WTC11 (cell line): Measurements from ENCODE around the gene FOXQ1. TPM values are rescaled to one million over a fixed set of nuclear protein-coding genes. Genes with fewer than 3 reads are reported as not detected.
A peak's percentile ranks its signal among the peaks of the same experiment; 100 is the strongest.

Experiments
- ATAC-seq: fragments of 200-7000 bp; cut with Tn5 transposase; 2 replicates; pipeline ENCODE4 v1.10.0; 2021; ENCODE audit warnings: mild to moderate bottlenecking, moderate library complexity
- Bru-seq: library from RNA; stranded (reverse); fragments of 400-500 nt; gene quantifications from one replicate; lab custom pipeline; 2021; lab: Mats Ljungman, UMichigan
- CTCF ChIA-PET: fragments of 300-600 bp; sonication (Branson Sonifier 250); formaldehyde crosslinking; loops from one replicate; lab custom pipeline; 2021; ENCODE audit warnings: antibody characterized with exemption; lab: Charles Lee
- POLR2A ChIA-PET: fragments of 350-600 bp; sonication (Branson Sonifier 250); formaldehyde crosslinking; loops from one replicate; lab custom pipeline; 2021; ENCODE audit warnings: antibody characterized with exemption; lab: Charles Lee
- DNase-seq: peaks from one replicate; pipeline ENCODE4 v3.0.0; 2021; ENCODE audit warnings: low spot score
- H3K27ac Mint-ChIP-seq: 2 replicates; pipeline ENCODE4 v1.8.0; 2021; ENCODE audit warnings: mixed read lengths
- H3K27me3 Mint-ChIP-seq: 2 replicates; pipeline ENCODE4 v1.8.0; 2021; ENCODE audit warnings: low read depth, mild to moderate bottlenecking, moderate library complexity, mixed read lengths
- H3K36me3 Mint-ChIP-seq: 2 replicates; pipeline ENCODE4 v1.8.0; 2021; ENCODE audit warnings: mixed read lengths
- H3K4me1 Mint-ChIP-seq: 2 replicates; pipeline ENCODE4 v1.8.0; 2022; ENCODE audit warnings: mixed read lengths
- H3K4me3 Mint-ChIP-seq: 2 replicates; pipeline ENCODE4 v1.8.0; 2021; ENCODE audit warnings: mild to moderate bottlenecking, moderate library complexity, mixed read lengths
- H3K9me3 Mint-ChIP-seq: 2 replicates; pipeline ENCODE4 v1.8.0; 2021; ENCODE audit warnings: mixed read lengths
- AFF4 ChIP-seq: sonication (generic); formaldehyde crosslinking; IDR thresholded peaks from 2 replicates; pipeline ENCODE4 v1.8.1; 2023; ENCODE audit warnings: mild to moderate bottlenecking, missing genetic modification reagents, borderline replicate concordance
- EMX1 ChIP-seq: fragments of 250-450 bp; sonication (Bioruptor Pico); IDR thresholded peaks from 2 replicates; pipeline ENCODE4 v1.8.0; 2021; ENCODE audit warnings: mild to moderate bottlenecking
- ERG ChIP-seq: fragments of 250-450 bp; sonication (Bioruptor Pico); IDR thresholded peaks from 2 replicates; pipeline ENCODE4 v1.8.0; 2021; ENCODE audit warnings: mild to moderate bottlenecking
- GABPB1 ChIP-seq: sonication (generic); formaldehyde crosslinking; IDR thresholded peaks from 2 replicates; pipeline ENCODE4 v1.8.1; 2023; ENCODE audit warnings: mild to moderate bottlenecking, missing genetic modification reagents
- GRHL2 ChIP-seq: fragments of 250-450 bp; sonication (Bioruptor Pico); IDR thresholded peaks from 2 replicates; pipeline ENCODE4 v1.8.0; 2022; ENCODE audit warnings: mild to moderate bottlenecking, moderate library complexity; ENCODE audit not compliant: insufficient replicate concordance, severe bottlenecking
- HMGA2 ChIP-seq: fragments of 250-450 bp; sonication (Bioruptor Pico); IDR thresholded peaks from 2 replicates; pipeline ENCODE4 v1.4.0; 2021; ENCODE audit warnings: mild to moderate bottlenecking, moderate library complexity
- KAT7 ChIP-seq: sonication (generic); formaldehyde crosslinking; IDR thresholded peaks from 2 replicates; pipeline ENCODE4 v1.8.1; 2023; ENCODE audit warnings: missing genetic modification reagents, mild to moderate bottlenecking, borderline replicate concordance
- MXD4 ChIP-seq: fragments of 250-450 bp; sonication (Bioruptor Pico); IDR thresholded peaks from 2 replicates; pipeline ENCODE4 v1.8.0; 2021; ENCODE audit warnings: mild to moderate bottlenecking, moderate library complexity, borderline replicate concordance
- NFYB ChIP-seq: sonication (generic); formaldehyde crosslinking; conservative IDR thresholded peaks from 2 replicates; pipeline ENCODE4 v1.8.0; 2022; ENCODE audit warnings: low read depth, missing genetic modification reagents
- NR1H2 ChIP-seq: sonication (generic); formaldehyde crosslinking; IDR thresholded peaks from 2 replicates; pipeline ENCODE4 v1.9.0; 2021; ENCODE audit warnings: mild to moderate bottlenecking, moderate library complexity, missing genetic modification reagents
- PRRX2 ChIP-seq: fragments of 250-450 bp; sonication (Bioruptor Pico); IDR thresholded peaks from 2 replicates; pipeline ENCODE4 v1.8.0; 2021; ENCODE audit warnings: mild to moderate bottlenecking
- SP1 ChIP-seq: sonication (generic); formaldehyde crosslinking; conservative IDR thresholded peaks from 2 replicates; pipeline ENCODE4 v1.8.1; 2022; ENCODE audit warnings: missing genetic modification reagents
- TCF7 ChIP-seq: sonication (generic); formaldehyde crosslinking; IDR thresholded peaks from 2 replicates; pipeline ENCODE4 v1.8.0; 2022; ENCODE audit warnings: mild to moderate bottlenecking, low read depth, missing genetic modification reagents, moderate library complexity
- USF2 ChIP-seq: sonication (generic); formaldehyde crosslinking; IDR thresholded peaks from 2 replicates; pipeline ENCODE4 v1.8.1; 2023; ENCODE audit warnings: mild to moderate bottlenecking, missing genetic modification reagents, moderate library complexity
- ZNF219 ChIP-seq: sonication (generic); formaldehyde crosslinking; IDR thresholded peaks from 2 replicates; pipeline ENCODE4 v1.8.0; 2023; ENCODE audit warnings: missing genetic modification reagents, mild to moderate bottlenecking, borderline replicate concordance
- ZNF423 ChIP-seq: fragments of 250-450 bp; sonication (Bioruptor Pico); IDR thresholded peaks from 2 replicates; pipeline ENCODE4 v2.1.2; 2022; ENCODE audit warnings: mild to moderate bottlenecking, moderate library complexity
- long read RNA-seq, 3 experiments: library from RNA in 1 of 3; library from capped mRNA in 1 of 3; library from polyadenylated mRNA in 1 of 3; unstranded in 2 of 3; stranded (forward) in 1 of 3; transcript quantifications; one replicate each; pipeline ENCODE4 v2.0.0, GENCODE V29; 2021
- total RNA-seq: library from RNA; stranded (reverse); gene quantifications from 3 replicates; pipeline ENCODE4 v1.2.3, GENCODE V29; 2021
- TF ChIP-seq, protein P1 (sequence below): sonication (generic); formaldehyde crosslinking; IDR thresholded peaks from 2 replicates; pipeline ENCODE4 v1.8.1; 2022; ENCODE audit warnings: mild to moderate bottlenecking, moderate library complexity, missing genetic modification reagents
- TF ChIP-seq, protein P2 (sequence below): fragments of 250-450 bp; sonication (Bioruptor Pico); IDR thresholded peaks from 2 replicates; pipeline ENCODE4 v1.9.0; 2021; ENCODE audit warnings: mild to moderate bottlenecking
- TF ChIP-seq, protein P3 (sequence below): sonication (generic); formaldehyde crosslinking; IDR thresholded peaks from 2 replicates; pipeline ENCODE4 v1.8.1; 2023; ENCODE audit warnings: mild to moderate bottlenecking, missing genetic modification reagents
- TF ChIP-seq, protein P4 (sequence below): fragments of 200-600 bp; IDR thresholded peaks from 2 replicates; pipeline ENCODE4 v1.8.0; 2022; ENCODE audit warnings: antibody characterized with exemption

Gene FOXQ1, protein sequence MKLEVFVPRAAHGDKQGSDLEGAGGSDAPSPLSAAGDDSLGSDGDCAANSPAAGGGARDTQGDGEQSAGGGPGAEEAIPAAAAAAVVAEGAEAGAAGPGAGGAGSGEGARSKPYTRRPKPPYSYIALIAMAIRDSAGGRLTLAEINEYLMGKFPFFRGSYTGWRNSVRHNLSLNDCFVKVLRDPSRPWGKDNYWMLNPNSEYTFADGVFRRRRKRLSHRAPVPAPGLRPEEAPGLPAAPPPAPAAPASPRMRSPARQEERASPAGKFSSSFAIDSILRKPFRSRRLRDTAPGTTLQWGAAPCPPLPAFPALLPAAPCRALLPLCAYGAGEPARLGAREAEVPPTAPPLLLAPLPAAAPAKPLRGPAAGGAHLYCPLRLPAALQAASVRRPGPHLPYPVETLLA
- 0.25 to 0.35 TPM (median 0.30 TPM) in 3 replicates for total RNA-seq
- Bru-seq, nascent RNA: not detected
- long read RNA-seq, experiment 1, partial matches to known transcripts: 0 of 3 reads
- long read RNA-seq, experiment 1, other reads (novel, unspliced or antisense): 0 of 3 reads
- long read RNA-seq, experiment 2: 0 reads
- long read RNA-seq, experiment 3: 0 reads

GRCh38 chr6:1311400-1312202 lies at the start of gene FOXQ1:
Gene FOXQ1 (plus strand): TSS chr6:1312098. CDS start chr6:1312705, 607 bp downstream.
- H3K4me3 Mint-ChIP-seq: peak within 1 kb of the TSS; percentile 84
- peaks cover 33% of the 10 kb centered on the region for H3K4me1 Mint-ChIP-seq
- H3K27me3 Mint-ChIP-seq: peaks cover 95% of the 10 kb centered on the region
- ChIA-PET CTCF (interaction anchor here (0.6 to 3.9 kb wide), 12 partner anchors 14 to 1530 kb away, joined by 3 to 24 read pairs (median 4); partner anchors contain the start of gene SERPINB1), POLR2A (interaction anchor here (0.9 to 1.0 kb wide), 2 partner anchors 11 to 37 kb away, joined by 3 read pairs; no protein-coding TSS in a partner anchor)
- peak; percentile 70 for DNase-seq
- no peak for TF ChIP-seq PRRX2 (CRISPR knock-in tag)
- TF ChIP-seq, protein P1, sequence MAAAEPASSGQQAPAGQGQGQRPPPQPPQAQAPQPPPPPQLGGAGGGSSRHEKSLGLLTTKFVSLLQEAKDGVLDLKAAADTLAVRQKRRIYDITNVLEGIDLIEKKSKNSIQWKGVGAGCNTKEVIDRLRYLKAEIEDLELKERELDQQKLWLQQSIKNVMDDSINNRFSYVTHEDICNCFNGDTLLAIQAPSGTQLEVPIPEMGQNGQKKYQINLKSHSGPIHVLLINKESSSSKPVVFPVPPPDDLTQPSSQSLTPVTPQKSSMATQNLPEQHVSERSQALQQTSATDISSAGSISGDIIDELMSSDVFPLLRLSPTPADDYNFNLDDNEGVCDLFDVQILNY (CRISPR knock-in tag): peak; percentile 46; the same call in 1 of the 2 replicates
- 0 out of 2 replicates have a peak, but pooled peaks have one; percentile 22 for TF ChIP-seq SP1
- TF ChIP-seq GABPB1 (CRISPR knock-in tag): peak; percentile 86
- ATAC-seq: peak; percentile 40
- H3K36me3 Mint-ChIP-seq: no peaks in the 10 kb centered on the region
- no peaks in the 10 kb centered on the region for H3K9me3 Mint-ChIP-seq
- H3K27ac Mint-ChIP-seq: no peak within 1 kb of the TSS

GRCh38 chr6:1262704-1263038 lies 49.2 kb upstream of the FOXQ1 start:
- CTCF ChIA-PET: interaction anchor here (1.0 to 1.1 kb wide), 2 partner anchors 9 to 22 kb away, joined by 3 read pairs; no protein-coding TSS in a partner anchor

More at GRCh38 chr6:1262704-1263038, 49.2 kb upstream of the FOXQ1 start:
- no peak for DNase-seq
- Mint-ChIP-seq H3K4me1 (peaks cover 12% of the 10 kb centered on the region), H3K9me3 (no peaks in the 10 kb centered on the region), H3K4me3 (no peak overlapping the region), H3K36me3 (no peaks in the 10 kb centered on the region), H3K27me3 (peaks cover 8% of the 10 kb centered on the region), H3K27ac (no peak overlapping the region)
- POLR2A ChIA-PET: no interaction called here
- ATAC-seq: no peak
- TF ChIP-seq GRHL2 (CRISPR knock-in tag) (no peak), KAT7 (no peak), NFYB (CRISPR knock-in tag) (no peak), AFF4 (no peak), ZNF423 (CRISPR knock-in tag) (no peak), NR1H2 (no peak), USF2 (no peak), TCF7 (CRISPR knock-in tag) (no peak), MXD4 (no peak), EMX1 (CRISPR knock-in tag) (no peak), ERG (no peak), HMGA2 (CRISPR knock-in tag) (no peak), ZNF219 (no peak)
- TF ChIP-seq, protein P2, sequence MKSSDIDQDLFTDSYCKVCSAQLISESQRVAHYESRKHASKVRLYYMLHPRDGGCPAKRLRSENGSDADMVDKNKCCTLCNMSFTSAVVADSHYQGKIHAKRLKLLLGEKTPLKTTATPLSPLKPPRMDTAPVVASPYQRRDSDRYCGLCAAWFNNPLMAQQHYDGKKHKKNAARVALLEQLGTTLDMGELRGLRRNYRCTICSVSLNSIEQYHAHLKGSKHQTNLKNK (CRISPR knock-in tag): no peak
- TF ChIP-seq, protein P3, sequence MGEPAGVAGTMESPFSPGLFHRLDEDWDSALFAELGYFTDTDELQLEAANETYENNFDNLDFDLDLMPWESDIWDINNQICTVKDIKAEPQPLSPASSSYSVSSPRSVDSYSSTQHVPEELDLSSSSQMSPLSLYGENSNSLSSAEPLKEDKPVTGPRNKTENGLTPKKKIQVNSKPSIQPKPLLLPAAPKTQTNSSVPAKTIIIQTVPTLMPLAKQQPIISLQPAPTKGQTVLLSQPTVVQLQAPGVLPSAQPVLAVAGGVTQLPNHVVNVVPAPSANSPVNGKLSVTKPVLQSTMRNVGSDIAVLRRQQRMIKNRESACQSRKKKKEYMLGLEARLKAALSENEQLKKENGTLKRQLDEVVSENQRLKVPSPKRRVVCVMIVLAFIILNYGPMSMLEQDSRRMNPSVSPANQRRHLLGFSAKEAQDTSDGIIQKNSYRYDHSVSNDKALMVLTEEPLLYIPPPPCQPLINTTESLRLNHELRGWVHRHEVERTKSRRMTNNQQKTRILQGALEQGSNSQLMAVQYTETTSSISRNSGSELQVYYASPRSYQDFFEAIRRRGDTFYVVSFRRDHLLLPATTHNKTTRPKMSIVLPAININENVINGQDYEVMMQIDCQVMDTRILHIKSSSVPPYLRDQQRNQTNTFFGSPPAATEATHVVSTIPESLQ (CRISPR knock-in tag): no peak
- TF ChIP-seq, protein P4, sequence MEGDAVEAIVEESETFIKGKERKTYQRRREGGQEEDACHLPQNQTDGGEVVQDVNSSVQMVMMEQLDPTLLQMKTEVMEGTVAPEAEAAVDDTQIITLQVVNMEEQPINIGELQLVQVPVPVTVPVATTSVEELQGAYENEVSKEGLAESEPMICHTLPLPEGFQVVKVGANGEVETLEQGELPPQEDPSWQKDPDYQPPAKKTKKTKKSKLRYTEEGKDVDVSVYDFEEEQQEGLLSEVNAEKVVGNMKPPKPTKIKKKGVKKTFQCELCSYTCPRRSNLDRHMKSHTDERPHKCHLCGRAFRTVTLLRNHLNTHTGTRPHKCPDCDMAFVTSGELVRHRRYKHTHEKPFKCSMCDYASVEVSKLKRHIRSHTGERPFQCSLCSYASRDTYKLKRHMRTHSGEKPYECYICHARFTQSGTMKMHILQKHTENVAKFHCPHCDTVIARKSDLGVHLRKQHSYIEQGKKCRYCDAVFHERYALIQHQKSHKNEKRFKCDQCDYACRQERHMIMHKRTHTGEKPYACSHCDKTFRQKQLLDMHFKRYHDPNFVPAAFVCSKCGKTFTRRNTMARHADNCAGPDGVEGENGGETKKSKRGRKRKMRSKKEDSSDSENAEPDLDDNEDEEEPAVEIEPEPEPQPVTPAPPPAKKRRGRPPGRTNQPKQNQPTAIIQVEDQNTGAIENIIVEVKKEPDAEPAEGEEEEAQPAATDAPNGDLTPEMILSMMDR: no peak
